OCI-LY7 (cell line): ENCODE measurements around the gene BTRC.

Source experiments
- EZH2phosphoT487 ChIP-seq: fragments of 200-600 bp; sonication (generic); IDR thresholded peaks from 2 replicates; pipeline ENCODE4 v1.6.1; 2018; ENCODE audit warnings: low read depth, borderline replicate concordance, mild to moderate bottlenecking, mixed run types, antibody characterized with exemption, low read length, moderate library complexity, mixed read lengths
- TF ChIP-seq, protein P1 (sequence below): fragments of 200-600 bp; sonication (generic); conservative IDR thresholded peaks from 2 replicates; pipeline ENCODE4 v1.5.1; 2014; ENCODE audit warnings: mild to moderate bottlenecking, antibody characterized with exemption, low read length, moderate library complexity, mixed read lengths

DNA sequence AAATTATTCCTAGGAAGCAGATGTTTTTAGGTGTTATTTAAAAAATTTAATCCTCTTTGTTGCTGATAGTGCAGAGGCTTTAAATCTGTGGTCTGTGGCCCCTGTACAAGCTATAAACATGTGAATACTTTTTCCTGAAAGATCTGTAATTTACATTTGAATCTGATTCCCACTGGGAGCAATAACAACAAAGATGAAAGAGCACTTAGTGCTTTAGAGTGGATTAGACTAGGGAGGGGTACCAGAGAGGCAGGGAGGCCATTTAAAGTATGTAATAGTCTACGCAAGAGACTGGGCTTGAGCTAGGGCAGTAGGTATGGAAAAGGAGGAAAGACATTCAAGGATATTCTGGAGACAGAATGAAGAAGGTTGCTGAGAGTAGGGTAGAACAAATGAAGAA, 19.1 kb downstream of the BTRC start:
- TF ChIP-seq, protein P1, sequence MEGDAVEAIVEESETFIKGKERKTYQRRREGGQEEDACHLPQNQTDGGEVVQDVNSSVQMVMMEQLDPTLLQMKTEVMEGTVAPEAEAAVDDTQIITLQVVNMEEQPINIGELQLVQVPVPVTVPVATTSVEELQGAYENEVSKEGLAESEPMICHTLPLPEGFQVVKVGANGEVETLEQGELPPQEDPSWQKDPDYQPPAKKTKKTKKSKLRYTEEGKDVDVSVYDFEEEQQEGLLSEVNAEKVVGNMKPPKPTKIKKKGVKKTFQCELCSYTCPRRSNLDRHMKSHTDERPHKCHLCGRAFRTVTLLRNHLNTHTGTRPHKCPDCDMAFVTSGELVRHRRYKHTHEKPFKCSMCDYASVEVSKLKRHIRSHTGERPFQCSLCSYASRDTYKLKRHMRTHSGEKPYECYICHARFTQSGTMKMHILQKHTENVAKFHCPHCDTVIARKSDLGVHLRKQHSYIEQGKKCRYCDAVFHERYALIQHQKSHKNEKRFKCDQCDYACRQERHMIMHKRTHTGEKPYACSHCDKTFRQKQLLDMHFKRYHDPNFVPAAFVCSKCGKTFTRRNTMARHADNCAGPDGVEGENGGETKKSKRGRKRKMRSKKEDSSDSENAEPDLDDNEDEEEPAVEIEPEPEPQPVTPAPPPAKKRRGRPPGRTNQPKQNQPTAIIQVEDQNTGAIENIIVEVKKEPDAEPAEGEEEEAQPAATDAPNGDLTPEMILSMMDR = no peak
- TF ChIP-seq EZH2phosphoT487 = no peak
